OCI-M2 (cell line): Measurements from ENCODE around the gene CDSN.
"Not testable (repeated sequence)": the region's sequence is repeated elsewhere in the genome, so short reads cannot be mapped to it uniquely, and the experiment has no call there.

Experiments
- DNase-seq: peaks from one replicate; lab custom pipeline; 2025; ENCODE audit not compliant: unreplicated experiment; lab: John Stamatoyannopoulos, UW

Gene CDSN

GRCh38 chr6:31087494-31088089 lies 32.7 kb downstream of the CDSN start:
- peak; percentile 91 for DNase-seq

GRCh38 chr6:31086788-31087440 lies 33.3 kb downstream of the CDSN start:
- no peak for DNase-seq

- no peak for DNase-seq
Measured at GRCh38 chr6:31083742-31084354, 36.4 kb downstream of the CDSN start.

GRCh38 chr6:31081872-31082271 lies 38.4 kb downstream of the CDSN start:
- DNase-seq = no peak

- no peak for DNase-seq
Measured at GRCh38 chr6:31079656-31080261, 40.5 kb downstream of the CDSN start.

- DNase-seq = no peak
Measured at GRCh38 chr6:31076611-31077010, 43.6 kb downstream of the CDSN start.

GRCh38 chr6:31075528-31075927 lies 44.7 kb downstream of the CDSN start:
- DNase-seq = no peak

- no peak for DNase-seq
Measured at GRCh38 chr6:31074401-31074800, 45.8 kb downstream of the CDSN start.

GRCh38 chr6:31070711-31071197 lies 49.5 kb downstream of the CDSN start:
- DNase-seq = no peak

GRCh38 chr6:31068669-31069340 lies 51.4 kb downstream of the CDSN start:
- DNase-seq = no peak

GRCh38 chr6:31067891-31068668 lies 52.2 kb downstream of the CDSN start:
- DNase-seq = not testable (repeated sequence)

- DNase-seq = not testable (repeated sequence)
Measured at GRCh38 chr6:31067028-31067427, 53.2 kb downstream of the CDSN start.

- no peak for DNase-seq
Measured at GRCh38 chr6:31065556-31065955, 54.7 kb downstream of the CDSN start.
